HG03039 (cell line): ENCODE data around the gene GPR135.
"Not testable (repeated sequence)": the region's sequence is repeated elsewhere in the genome, so short reads cannot be mapped to it uniquely, and the experiment has no call there.

Source experiments
- ATAC-seq: cut with Tn5 transposase; IDR thresholded peaks from one replicate; pipeline ENCODE4 v1.9.1; 2021; ENCODE audit warnings: mild to moderate bottlenecking, moderate library complexity; ENCODE audit not compliant: unreplicated experiment

GPR135 gene

DNA sequence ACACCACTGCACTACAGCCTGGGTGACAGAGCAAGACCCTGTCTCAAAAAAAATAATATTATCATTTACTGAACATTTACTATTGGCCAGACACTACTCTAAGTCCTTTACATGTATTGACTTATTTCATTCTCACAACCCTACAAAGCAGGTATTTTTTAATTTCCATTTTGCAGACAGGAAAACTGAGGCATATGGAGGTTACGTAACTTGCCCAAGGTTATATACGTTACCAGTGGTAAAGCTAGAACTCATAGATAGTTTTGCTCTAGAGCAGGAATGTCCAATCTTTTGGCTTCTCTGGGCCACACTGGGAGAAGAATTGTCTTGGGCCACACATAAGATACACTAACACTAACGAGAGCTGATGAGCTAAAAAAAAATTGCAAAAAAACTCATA lies 13.4 kb upstream of the GPR135 start:
- no peak for ATAC-seq

DNA sequence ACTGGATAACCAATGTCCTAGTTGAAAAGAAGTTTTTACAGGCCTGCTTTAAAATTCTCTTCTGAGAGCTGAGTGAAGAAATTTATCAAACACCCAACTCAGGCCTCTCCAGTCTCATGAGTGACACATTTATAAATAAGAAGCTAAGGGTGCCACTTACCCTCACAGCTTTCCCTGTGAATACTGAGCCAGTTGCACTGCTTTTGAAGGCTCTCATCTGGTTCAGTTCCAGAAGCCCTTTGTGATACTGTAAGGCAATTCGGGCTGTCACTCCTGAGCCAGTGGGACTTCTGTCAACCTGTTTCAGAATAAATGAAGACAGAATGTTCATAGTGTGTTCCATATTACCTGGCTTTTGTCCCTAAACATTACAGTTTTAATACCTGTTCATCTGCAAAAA lies 10.5 kb upstream of the GPR135 start:
- ATAC-seq: no peak

DNA sequence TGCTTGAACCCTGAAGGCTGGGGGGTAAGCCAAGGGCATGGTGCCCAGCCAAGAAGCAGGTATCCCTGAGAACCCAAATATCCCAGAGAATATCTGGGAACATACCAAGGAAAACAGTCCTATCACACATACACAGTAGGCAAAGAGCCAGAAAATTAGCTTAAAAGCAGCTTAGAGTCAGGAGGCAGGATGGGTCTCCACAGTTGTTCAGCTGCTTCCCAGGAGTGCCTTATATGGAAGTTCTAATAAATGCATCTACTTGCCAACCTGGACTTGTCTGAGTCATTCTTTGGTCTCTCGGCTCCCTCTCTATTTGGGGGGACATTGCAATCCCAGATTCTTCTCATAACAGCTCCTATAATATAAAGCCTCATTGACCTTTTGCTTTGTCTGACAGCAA lies 9.0 kb upstream of the GPR135 start:
- no peak for ATAC-seq

DNA sequence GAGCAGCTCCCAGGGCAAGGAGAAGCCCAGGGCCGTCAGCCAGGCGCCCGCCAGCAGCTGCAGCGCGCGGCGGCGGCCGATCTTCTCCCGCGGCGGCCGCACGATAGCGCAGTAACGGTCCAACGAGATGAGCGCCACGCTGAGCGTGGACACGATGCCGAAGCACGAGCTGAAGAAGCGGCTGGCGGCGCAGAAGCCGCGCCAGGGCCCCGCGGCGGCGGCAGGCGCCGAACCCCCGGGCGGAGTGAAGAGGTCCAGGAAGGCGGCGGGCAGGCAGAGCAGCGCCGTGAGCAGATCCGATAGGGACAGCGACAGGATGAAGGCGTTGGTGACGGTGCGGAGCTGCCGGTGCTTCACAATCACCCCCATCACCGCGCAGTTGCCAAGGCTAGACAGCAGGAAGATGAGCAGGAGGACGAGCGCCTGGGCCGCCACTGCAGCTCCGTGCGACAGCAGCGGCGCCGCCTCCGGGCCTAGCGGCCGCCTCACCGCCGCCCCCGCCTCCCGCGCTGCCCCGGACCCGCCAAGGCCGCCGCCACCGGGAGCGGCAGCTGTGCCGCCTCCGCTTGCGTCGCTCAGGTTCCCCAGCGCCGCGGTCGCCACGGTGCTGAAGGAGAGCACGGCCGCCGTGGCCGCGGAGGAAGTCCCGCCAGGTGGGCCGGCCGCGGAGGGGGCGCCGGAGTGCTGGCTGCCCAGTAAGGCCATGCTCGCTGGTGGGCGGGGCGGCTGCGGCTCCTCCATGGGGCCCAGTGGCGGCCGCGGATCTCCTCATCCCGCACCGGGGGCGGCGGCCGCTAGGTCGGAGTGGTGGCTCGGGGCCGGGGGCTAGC lies 479 bp downstream of the GPR135 start:
- ATAC-seq: peak; percentile 47

DNA sequence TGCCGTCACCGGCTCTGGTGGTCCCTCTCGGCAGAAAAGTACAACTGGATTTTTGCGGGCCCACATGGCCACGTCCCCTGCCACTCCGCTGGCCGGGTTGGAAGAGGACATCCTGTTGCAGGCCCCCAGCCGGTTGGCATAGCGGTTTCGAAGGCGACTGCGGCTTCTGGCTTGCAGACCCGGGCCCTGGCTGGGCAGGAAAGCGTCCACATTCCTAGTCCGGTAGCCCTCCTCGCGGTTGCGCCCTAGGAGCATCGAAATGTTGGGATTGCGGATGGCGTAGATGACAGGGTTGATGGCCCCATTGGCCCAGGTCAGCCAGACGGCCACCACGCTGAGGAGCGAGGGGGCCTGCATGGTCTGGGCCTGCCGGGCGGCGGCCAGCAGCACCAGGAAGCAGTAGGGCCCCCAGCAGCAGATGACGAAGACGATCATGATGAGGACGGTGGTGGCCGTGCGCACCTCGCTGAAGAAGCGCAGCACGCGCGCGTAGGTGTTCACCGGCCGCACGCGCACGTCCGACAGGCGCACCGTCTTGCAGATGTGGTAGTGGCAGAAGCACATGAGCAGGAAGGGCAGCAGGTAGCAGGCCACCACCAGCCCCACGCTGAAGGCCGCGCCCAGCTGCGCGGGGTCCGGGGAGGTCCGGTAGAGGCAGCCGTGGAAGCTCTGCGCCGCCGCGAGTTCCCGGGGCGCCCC lies 1.2 kb downstream of the GPR135 start:
- peak; percentile 49 for ATAC-seq

DNA sequence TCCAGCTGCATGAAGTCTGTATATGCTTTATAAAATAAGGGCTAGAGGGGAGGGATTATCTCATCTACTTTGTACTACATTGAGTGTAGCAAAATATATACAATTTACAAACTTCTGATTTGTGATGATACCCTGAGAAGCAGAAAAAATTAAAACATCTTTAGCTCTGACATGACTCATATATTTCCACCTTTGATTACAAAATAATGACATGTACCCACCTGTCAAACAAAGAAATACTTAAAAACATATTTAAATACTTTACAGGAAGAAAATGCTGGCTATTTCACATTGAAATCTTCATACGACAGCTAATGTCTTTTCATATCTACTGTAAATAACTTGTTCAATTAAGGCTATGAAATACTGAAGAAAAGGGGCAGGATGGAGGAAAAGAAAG lies 3.3 kb downstream of the GPR135 start:
- no peak for ATAC-seq

DNA sequence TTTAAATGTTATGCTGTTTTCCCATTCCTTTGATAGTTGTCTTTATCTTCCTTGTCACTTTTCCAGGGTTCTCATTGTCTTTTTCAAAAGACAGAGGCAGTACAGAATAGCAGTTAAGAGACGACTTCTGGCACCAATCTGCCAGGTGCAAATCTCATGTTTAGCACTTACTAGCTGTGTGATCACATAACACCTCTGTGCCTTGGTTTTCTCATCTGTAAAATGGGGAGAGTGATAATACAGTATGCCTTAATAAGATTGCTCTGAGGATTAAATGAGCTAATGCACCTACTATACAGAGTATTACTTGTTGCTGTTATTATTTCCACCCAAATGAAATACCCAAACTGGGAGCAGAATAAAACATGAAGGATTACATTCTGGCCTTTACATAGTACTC lies 4.8 kb downstream of the GPR135 start:
- ATAC-seq: no peak

DNA sequence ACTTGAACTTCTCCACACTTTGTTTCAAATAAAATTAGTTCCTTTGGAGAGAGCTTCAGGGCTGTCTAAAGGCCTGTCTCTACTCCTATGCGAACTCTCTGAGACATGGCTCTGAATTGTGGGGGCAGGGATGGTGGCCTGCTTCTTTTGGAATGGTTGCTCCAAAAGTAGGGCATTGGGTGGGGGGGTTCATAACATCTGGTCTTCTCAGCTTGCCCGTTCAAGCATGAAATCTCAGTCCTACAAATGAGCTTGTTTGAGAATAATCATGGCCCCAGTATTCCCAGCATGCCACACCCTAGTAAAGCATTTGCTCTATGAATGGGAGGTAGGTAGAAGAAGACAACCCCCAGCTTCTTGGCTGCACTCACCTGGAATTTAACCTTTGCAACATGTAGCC lies 6.7 kb downstream of the GPR135 start:
- no peak for ATAC-seq

DNA sequence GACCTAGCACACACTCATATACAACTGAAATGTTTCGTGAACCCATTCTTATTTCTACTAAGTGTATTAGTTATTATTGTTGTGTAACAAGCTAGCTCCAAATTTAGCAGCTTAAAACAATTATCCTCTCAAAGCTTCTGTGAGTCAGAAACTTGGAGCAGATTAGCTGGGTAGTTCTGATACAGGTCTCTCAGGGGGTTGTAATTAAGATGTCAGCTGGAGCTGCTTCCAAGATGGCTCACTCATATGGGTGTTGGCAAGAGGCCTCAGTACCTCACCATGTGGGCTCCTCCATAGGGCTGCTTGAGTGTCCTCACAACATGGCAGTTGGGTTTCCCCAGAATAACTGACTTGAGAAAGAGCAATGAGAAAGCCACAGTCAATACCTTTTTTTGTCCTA lies 9.8 kb downstream of the GPR135 start:
- ATAC-seq: no peak

DNA sequence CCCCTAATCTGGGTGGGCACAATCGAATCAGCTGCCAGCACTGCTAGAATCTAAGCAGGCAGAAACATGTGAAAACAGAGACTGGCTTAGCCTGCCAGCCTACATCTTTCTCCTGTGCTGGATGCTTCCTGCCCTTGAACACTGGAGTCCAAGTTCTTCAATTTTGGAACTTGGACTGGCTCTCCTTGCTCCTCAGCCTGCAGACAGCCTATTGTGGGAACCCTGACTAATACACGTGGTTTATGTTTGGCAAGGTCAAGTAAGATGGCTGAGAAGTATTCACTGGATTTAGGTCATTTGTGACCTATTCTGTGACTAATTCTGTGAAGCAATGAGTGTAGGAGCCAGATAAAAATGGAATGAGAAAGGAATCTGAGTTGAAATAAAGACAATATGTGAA lies 11.0 kb downstream of the GPR135 start:
- no peak for ATAC-seq

DNA sequence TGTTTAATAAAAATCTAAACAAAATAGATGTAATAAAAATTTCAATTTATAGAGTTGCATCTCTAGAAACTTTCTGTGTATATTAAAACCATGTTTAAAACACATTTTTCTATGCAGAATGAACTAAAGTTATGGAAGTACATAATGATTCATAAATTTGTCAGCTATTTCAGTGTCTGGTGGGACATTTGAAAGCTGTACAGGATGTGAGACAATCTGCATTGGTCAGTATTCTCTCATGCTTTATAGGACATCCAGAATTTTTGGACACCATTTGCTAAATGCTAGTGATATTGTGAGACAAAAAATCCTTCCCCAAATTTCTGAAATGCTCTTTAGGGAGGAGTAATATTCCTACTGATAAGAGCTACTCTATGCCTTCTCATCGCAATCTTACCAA lies 13.3 kb downstream of the GPR135 start:
- no peak for ATAC-seq

DNA sequence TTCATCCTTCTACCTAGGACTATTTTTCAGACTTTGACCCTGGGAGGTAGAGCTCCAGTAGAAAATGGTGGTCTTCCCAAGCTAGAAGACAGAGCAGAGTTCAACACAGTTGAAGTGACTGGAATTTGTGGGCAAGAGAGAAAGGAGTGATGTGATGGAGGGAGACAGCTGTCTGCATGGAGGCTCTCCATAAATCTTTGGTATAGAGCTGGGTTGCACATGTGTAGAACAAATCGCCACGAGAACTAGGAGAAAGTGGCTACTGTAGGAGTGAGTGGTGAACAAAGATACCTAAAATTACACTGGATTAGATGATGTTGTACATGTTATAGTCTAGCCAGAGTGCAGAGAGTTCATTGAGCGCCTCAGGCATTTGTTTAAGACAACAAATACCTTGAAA lies 14.5 kb downstream of the GPR135 start:
- no peak for ATAC-seq

DNA sequence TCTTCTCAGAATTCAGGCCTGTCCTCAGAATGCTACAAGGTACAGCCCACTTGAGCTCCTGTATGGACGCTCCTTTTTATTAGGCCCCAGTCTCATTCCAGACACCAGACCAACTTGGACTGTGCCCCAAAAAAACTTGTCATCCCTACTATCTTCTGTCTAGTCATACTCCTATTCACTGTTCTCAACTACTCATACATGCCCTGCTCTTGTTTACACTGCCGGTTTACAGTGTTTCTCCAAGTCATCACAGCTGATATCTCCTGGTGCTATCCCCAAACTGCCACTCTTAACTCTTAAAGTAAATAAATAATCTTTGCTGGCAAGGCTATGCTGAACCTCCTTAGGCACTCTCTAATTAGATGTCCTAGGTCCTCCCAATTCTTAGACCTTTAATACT lies 16.5 kb downstream of the GPR135 start:
- ATAC-seq: not testable (repeated sequence)

DNA sequence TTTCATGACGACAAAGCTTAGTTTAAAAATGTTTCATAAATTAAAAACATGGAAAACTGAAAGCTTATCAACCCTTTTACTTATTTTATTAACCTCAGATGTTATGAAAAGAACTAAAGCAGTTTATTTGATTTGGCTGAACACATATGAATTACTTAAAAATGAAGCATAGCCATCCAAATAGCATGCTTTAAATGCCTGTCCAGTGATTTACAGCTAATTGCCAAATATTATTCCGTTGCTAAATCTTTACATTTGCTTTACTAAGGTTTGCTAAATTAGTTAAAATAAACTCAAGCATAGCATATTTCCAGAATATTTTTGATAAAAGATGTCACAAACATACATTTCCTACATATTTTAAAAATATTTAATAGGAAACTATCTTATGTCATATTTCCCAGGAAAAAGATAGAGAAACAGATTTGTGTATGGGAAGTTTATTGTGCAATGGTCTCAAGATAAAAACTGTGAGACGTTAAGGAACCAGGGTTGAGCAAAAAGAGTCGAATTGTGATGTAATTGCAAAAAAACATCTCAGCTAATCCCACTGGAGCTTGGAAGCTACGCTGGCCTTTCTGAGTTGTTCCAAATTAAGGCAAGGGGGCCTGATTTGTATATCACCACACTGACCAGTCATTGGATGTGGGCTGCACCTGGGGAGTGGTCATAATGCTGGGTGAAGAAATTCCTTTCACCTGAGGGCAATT lies 25.8 kb downstream of the GPR135 start:
- no peak for ATAC-seq

DNA sequence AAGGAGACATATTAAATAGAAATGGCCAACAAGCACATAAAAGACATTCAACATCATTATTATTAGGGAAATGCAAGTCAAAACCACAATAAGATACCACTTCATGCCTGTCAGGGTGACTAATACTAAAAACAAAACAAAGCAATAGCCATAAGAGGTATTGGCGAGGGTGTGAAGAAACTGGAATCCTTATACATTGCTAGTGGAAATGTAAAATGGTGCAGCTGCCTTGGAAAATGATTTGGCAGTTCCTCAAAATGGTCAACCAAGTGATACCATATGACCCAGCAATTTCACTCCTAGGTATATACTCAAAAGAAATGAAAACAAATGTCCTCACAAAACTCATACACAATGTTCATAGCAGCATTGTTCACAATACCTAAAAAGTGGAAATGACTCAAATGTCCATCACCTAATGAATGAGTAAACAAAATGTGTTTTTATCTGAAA lies 27.0 kb downstream of the GPR135 start:
- ATAC-seq: no peak

DNA sequence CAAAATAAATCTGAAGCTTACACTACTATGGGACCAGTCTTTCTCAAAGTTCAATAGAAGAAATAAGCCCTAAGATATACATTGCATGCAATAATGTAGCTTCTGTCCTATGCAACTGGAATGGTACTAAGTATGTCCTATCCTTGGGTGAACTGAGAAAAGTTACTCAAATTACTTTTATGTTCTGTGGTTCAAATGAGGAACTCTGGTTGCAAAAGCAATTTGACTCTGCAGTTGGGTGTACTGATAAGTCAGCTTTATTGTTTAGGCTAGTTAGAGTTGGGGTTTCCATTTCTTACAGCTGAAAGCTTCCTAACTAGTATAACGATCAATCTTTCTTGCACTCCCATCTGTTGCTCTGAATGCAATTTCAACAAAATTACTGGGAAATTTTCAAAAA lies 29.2 kb downstream of the GPR135 start:
- ATAC-seq: no peak

DNA sequence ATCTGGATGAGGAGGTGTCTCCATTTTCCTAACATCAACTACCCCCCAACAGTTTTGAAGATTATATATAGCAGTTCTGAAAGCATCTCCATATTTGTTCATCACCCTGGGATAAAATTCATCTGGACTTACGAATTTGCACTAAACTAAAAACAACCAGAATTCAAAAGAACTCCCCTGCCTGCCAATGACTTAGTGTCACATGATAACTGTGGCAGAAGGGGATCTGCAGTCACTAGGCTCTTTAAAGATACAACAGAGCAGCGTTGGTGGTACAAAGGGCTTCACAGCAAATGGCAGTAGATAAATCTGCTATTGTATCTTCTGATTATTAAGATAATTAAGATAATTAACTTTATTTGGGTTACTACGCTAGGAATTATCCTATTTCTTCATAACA lies 30.1 kb downstream of the GPR135 start:
- ATAC-seq: no peak

DNA sequence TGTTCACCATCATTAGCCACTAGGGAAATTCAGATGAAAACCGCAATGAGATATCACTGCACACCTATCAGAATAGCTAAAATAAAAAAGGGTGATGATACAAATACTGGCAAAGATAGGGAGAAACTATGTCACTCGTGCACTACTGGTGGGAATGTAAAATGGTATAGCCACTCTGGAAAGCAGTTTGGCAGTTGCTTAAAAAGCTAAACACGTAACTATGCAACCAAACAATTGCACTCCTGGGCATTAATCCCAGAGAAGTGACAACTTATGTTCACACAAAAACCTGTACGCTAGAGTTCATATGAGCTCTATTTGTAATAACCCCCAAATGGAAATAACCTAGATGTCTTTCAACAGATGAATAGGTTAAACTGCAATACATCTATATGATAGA lies 35.4 kb downstream of the GPR135 start:
- ATAC-seq: no peak

DNA sequence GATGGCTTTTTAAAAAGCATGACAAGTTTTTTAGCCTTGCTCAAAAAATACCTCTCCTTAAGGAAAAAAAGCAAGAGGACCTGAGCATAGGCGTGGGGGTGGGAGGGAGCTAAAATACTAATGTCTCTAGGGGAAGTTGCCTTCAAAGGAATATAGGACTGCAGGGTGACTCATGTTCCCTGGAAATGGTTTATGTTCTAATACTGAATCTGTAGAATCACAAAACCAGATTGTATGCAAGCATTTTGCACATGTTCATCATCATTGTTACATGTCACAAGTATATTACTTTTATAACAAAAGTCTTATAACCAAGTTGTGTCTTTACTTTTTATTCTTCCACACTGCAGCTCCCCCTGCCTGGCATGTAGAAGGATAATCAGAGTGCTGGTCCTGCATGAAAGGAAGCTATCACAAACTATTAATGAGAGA lies 36.6 kb downstream of the GPR135 start:
- ATAC-seq: no peak

DNA sequence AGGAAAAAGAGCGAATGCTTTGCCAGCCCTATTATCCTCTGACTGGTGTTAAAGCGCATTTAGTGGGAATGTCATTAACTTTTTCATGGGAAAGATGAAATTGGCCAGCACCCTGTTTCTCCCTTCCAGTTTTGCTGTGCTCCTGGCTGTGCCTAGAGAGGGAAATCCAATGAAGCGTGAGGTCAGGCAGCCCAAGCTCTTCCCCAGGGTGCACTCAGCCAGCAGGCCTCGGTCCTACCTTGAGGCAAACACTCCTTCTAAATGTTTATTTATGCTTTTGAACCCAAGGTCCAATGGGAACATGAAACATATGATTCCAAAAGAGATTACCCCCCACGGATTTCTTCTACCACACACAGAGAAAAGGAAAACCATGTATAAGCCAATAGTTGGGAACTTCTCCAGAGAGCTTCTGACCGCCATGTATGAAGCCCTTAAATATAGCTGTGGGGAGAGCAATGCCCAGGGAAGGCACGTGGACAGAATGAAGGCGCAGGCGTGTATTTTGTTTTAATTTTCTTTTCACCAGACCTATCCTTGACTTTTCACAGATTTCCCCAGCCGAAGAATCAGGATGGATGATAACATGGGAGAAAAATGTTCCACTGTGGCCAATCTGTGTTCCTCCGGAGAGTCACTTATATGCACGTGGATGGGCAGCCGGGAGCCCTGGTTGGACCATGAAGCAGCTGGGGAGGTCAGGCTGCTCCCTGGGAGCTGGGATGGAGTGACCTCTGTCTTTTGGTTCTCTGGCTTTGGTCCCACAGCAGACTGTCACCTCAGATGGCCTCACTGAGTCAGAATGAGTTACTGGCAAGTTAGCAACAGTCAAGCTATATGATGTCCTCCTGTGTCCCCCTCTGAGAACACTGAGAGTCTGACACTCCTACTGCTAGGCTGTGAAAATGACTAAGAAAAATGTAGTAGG lies 37.3 kb downstream of the GPR135 start:
- ATAC-seq: no peak
